Suppressor macrophage treated with lipopolysaccharide for 4 hours (primary cell): ENCODE measurements around the gene FAM50B.

Experiments
- DNase-seq: peaks from one replicate; pipeline ENCODE4 v3.0.0-alpha.2; 2020

FAM50B gene

DNA sequence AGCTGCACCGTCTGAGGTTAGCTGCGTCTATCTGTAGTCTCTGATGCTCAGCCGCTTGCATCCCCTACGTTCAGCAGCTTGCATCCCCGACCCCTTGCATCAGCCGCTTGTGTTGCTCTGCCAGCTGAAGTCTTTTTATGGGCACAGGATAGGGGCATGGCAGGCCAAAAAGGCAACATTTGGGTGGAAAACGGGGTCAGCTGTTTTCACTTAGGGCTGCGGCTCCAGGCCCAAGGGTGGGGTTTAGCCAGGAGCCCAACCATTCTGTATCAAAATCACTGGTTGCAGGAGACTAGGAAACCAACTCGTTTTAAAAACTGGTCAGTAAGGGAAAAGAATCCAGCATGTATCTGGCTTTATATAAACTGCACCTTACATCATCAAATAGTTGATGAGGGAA is 49.9 kb downstream of the FAM50B start:
- DNase-seq: no peak

DNA sequence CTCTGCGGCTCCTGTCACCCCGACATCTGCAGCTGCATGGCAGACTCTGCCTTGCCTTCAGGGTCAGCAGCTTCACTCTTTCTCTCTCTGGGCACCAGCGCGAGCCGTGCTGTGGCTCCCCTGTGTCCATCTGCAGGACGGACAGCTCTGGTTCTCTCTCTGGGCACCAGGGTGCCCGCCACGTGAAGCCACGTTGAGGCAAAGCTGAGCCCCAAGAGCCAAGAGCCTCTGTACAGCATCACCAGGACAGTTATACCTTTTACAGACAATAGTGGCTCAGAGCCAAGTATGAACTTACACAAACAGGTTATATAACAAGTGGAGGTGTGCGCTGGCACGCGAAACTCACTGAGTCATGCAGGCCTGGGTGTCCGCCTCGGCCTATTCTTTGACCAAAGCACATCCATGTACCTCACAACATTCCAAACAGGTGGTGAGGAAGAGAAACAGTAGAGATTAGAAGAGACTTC is 50.8 kb downstream of the FAM50B start:
- DNase-seq: no peak
